Smooth muscle cell (in vitro differentiated cells): ENCODE data around the gene NYAP2. TPM values are rescaled to one million over a fixed set of nuclear protein-coding genes. Genes with fewer than 3 reads are reported as not detected.

Experiments
- DNase-seq: peaks from one replicate; lab custom pipeline; 2025; ENCODE audit not compliant: unreplicated experiment; lab: John Stamatoyannopoulos, UW
- H2AFZ ChIP-seq: fragments of 200-600 bp; sonication (generic); 2 replicates; pipeline ENCODE4 v1.6.0; 2016; ENCODE audit warnings: antibody characterized with exemption, low read depth, mild to moderate bottlenecking
- H3F3A ChIP-seq: fragments of 200-600 bp; sonication (generic); 2 replicates; pipeline ENCODE4 v1.6.0; 2017; ENCODE audit warnings: antibody characterized with exemption, low read depth
- H3K27ac ChIP-seq: fragments of 200-600 bp; sonication (generic); 2 replicates; pipeline ENCODE4 v1.5.1; 2016; ENCODE audit warnings: low read depth, mild to moderate bottlenecking
- H3K27me3 ChIP-seq: fragments of 200-600 bp; sonication (generic); 2 replicates; pipeline ENCODE4 v1.6.1; 2016; ENCODE audit warnings: low read depth, mild to moderate bottlenecking
- H3K36me3 ChIP-seq: fragments of 200-600 bp; sonication (generic); 2 replicates; pipeline ENCODE4 v1.5.1; 2016; ENCODE audit warnings: low read depth
- H3K4me1 ChIP-seq: fragments of 200-600 bp; sonication (generic); 2 replicates; pipeline ENCODE4 v1.5.1; 2016; ENCODE audit warnings: low read depth
- H3K4me2 ChIP-seq: fragments of 200-600 bp; sonication (generic); 2 replicates; pipeline ENCODE4 v1.6.0; 2016; ENCODE audit warnings: mild to moderate bottlenecking
- H3K4me3 ChIP-seq: fragments of 200-600 bp; sonication (generic); 2 replicates; pipeline ENCODE4 v1.5.1; 2016; ENCODE audit warnings: mild to moderate bottlenecking
- H3K79me2 ChIP-seq: fragments of 200-600 bp; sonication (generic); 2 replicates; pipeline ENCODE4 v1.6.0; 2016; ENCODE audit warnings: low read depth, mild to moderate bottlenecking
- H3K9ac ChIP-seq: fragments of 200-600 bp; sonication (generic); 2 replicates; pipeline ENCODE4 v1.6.0; 2016; ENCODE audit warnings: low read depth
- H3K9me3 ChIP-seq: fragments of 200-600 bp; sonication (generic); replicated peaks from 2 replicates; pipeline ENCODE4 v1.5.1; 2016; ENCODE audit warnings: low read depth
- H4K20me1 ChIP-seq: fragments of 200-600 bp; sonication (generic); 2 replicates; pipeline ENCODE4 v1.6.0; 2016; ENCODE audit warnings: low read depth
- CTCF ChIP-seq: fragments of 200-600 bp; sonication (generic); IDR thresholded peaks from 2 replicates; pipeline ENCODE4 v1.5.1; 2017; ENCODE audit warnings: borderline replicate concordance, mild to moderate bottlenecking, antibody characterized with exemption; ENCODE audit not compliant: insufficient read depth, poor library complexity, severe bottlenecking
- WGBS: methylation state at CpG from one replicate; pipeline ENCODE4 v1.1.7; 2016; ENCODE audit warnings: low lambda C conversion rate; 5-methylcytosine and 5-hydroxymethylcytosine counted together
- polyA plus RNA-seq: library from polyadenylated mRNA; unstranded; fragments of >200 nt; fragmentation: Nextera tagmentation; extraction: Ambion mirVana; gene quantifications from 2 replicates; pipeline ENCODE4 v1.2.1, GENCODE V29; 2016
- total RNA-seq: library from RNA; depleted of rRNA; stranded (reverse); fragments of >200 nt; gene quantifications from 2 replicates; pipeline ENCODE4 v1.2.3, GENCODE V29; 2014

The NYAP2 gene
- total and polyA plus RNA-seq, 2 experiments from 2014 or later = not detected

GRCh38 chr2:225462417-225462816, 62.9 kb downstream of the NYAP2 start:
- TF ChIP-seq CTCF = no peak
- Histone ChIP-seq H3K4me1 (peaks cover under 1% of the 10 kb centered on the region), H3K4me3 (no peak overlapping the region), H2AFZ (no peak overlapping the region), H3K9ac (no peak overlapping the region), H3K36me3 (no peaks in the 10 kb centered on the region), H3K27ac (no peak overlapping the region), H3K9me3 (no peaks in the 10 kb centered on the region), H3K27me3 (no peaks in the 10 kb centered on the region), H3K4me2 (no peak overlapping the region), H4K20me1 (no peaks in the 10 kb centered on the region), H3K79me2 (no peaks in the 10 kb centered on the region), H3F3A (no peaks in the 10 kb centered on the region)
- 93% methylated on average over 2 of the region's 2 CpGs for WGBS
- no peak for DNase-seq

GRCh38 chr2:225462945-225463344, 63.4 kb downstream of the NYAP2 start:
- Histone ChIP-seq H3K4me1 (peaks cover 4% of the 10 kb centered on the region), H3K9ac (no peak overlapping the region), H3K79me2 (no peaks in the 10 kb centered on the region), H3F3A (no peaks in the 10 kb centered on the region), H3K4me2 (no peak overlapping the region), H3K27me3 (no peaks in the 10 kb centered on the region), H3K9me3 (no peaks in the 10 kb centered on the region), H4K20me1 (no peaks in the 10 kb centered on the region), H3K4me3 (no peak overlapping the region), H2AFZ (no peak overlapping the region), H3K36me3 (no peaks in the 10 kb centered on the region), H3K27ac (no peak overlapping the region)
- DNase-seq = no peak
- no peak for TF ChIP-seq CTCF

GRCh38 chr2:225463449-225463848, 63.9 kb downstream of the NYAP2 start:
- Histone ChIP-seq H3K9me3 (no peaks in the 10 kb centered on the region), H3K4me1 (peaks cover 4% of the 10 kb centered on the region), H3K9ac (no peak overlapping the region), H3K36me3 (no peaks in the 10 kb centered on the region), H2AFZ (no peak overlapping the region), H3K27me3 (no peaks in the 10 kb centered on the region), H4K20me1 (no peaks in the 10 kb centered on the region), H3F3A (no peaks in the 10 kb centered on the region), H3K4me2 (no peak overlapping the region), H3K4me3 (no peak overlapping the region), H3K79me2 (no peaks in the 10 kb centered on the region), H3K27ac (no peak overlapping the region)
- DNase-seq = no peak
- no peak for TF ChIP-seq CTCF
- 96% methylated on average over 1 of the region's 1 CpG for WGBS

GRCh38 chr2:225464346-225465025, 65.0 kb downstream of the NYAP2 start:
- DNase-seq = no peak
- 95% methylated on average over 10 of the region's 10 CpGs for WGBS
- no peak overlapping the region for H3K4me3 ChIP-seq
- H4K20me1 ChIP-seq = no peaks in the 10 kb centered on the region
- no peak overlapping the region for H3K4me2 ChIP-seq
- no peak overlapping the region for H3K27ac ChIP-seq
- no peak for TF ChIP-seq CTCF
- H3K9ac ChIP-seq = no peak overlapping the region
- H3F3A ChIP-seq = no peaks in the 10 kb centered on the region
- H3K79me2 ChIP-seq = no peaks in the 10 kb centered on the region
- H2AFZ ChIP-seq = no peak overlapping the region
- H3K27me3 ChIP-seq = no peaks in the 10 kb centered on the region
- H3K9me3 ChIP-seq = no peaks in the 10 kb centered on the region
- no peaks in the 10 kb centered on the region for H3K36me3 ChIP-seq
- H3K4me1 ChIP-seq = peaks cover 4% of the 10 kb centered on the region
